Skeletal muscle tissue (tissue), 4 donors: ENCODE data around the gene KCNK4. TPM values are rescaled to one million over a fixed set of nuclear protein-coding genes. Genes with fewer than 3 reads are reported as not detected.
"Not testable (repeated sequence)": the region's sequence is repeated elsewhere in the genome, so short reads cannot be mapped to it uniquely, and the experiment has no call there.

ENCODE experiments used
- H3K27ac ChIP-seq: one replicate; pipeline ENCODE4 v1.7.0; 2013; ENCODE audit warnings: mild to moderate bottlenecking, low read depth, low read length, inconsistent platforms
- H3K27me3 ChIP-seq, 3 donors: one replicate each; pipeline ENCODE4 v1.7.0; 2013; ENCODE audit warnings: low read length in 3 of 3; ENCODE audit not compliant: control insufficient read depth in 3 of 3, insufficient read depth in 3 of 3
- H3K36me3 ChIP-seq, 3 donors: one replicate each; pipeline ENCODE4 v1.7.0; 2013; ENCODE audit warnings: low read length in 3 of 3; ENCODE audit not compliant: control insufficient read depth in 3 of 3, insufficient read depth in 3 of 3
- H3K4me1 ChIP-seq, 3 donors: one replicate each; pipeline ENCODE4 v1.7.0; 2013; ENCODE audit warnings: low read length in 3 of 3, mild to moderate bottlenecking in 3 of 3; ENCODE audit not compliant: control insufficient read depth in 3 of 3, insufficient read depth in 3 of 3
- H3K4me3 ChIP-seq, 3 donors: one replicate each; pipeline ENCODE4 v1.7.0; 2013; ENCODE audit warnings: low read length in 3 of 3
- H3K9ac ChIP-seq, 3 donors: one replicate each; pipeline ENCODE4 v1.7.0; 2013; ENCODE audit warnings: low read length in 3 of 3, mild to moderate bottlenecking in 3 of 3, moderate library complexity in 2 of 3, low read depth in 1 of 3
- H3K9me3 ChIP-seq, 3 donors: one replicate each; pipeline ENCODE4 v1.7.0; 2013; ENCODE audit warnings: low read length in 3 of 3; ENCODE audit not compliant: control insufficient read depth in 3 of 3
- total RNA-seq: library from RNA; depleted of rRNA; stranded (reverse); fragments of >200 nt; gene quantifications from one replicate; pipeline ENCODE4 v1.2.3, GENCODE V29; 2014
- donor health status: Osteomylitis.

KCNK4 gene
- total RNA-seq, 1 donor from 2014 or later = not detected

DNA sequence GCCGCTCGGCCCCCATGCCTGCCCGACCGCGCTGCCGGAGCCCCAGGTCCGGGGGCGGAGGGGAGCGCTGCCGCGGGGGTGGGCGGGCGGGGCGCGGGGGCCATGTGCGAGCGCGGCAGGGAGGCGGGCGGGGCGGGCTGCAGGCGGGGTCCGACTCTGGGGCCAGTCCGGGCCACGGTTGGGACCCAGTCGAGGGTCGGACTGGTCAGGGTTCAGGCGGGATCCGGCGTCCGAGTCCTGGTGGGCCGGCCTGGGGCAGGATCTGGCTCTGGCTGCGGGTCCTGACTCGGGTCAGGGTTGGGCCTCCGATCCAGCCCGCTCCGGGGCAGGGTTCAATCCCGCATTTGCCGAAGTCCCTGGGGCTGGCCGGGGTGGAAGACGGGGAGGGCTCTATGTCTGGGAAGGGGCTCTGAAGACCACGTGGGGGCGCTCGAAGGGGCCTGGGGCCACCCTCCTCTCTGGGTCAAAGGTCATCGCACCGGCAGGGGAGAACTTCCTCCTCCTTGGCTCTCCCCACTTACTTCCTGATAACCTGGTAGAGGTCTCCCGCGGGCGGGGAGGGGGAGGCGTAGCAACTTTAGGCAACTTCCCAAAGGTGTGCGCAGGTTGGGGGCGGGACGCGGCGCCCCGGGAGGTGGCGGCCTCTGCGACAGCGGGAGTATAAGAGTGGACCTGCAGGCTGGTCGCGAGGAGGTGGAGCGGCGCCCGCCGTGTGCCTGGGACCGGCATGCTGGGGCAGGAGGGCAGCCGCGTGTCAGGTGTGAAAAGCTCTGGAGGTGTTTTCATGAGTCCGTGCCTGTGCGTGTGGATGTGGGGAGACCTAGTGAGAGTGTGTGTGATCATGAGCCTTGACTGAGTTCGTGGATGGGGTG is 14.8 kb downstream of the KCNK4 start:
- Histone ChIP-seq H3K9me3 (no peaks in the 10 kb centered on the region), H3K27me3 (peaks cover 0 to 15% (median 9%) of the 10 kb centered on the region in 3 donors), H3K36me3 (peaks cover 3 to 4% (median 4%) of the 10 kb centered on the region in 3 donors), H3K4me3 (peak overlapping the region; percentile 68 to 86 (median 84)), H3K4me1 (peaks cover 16 to 29% (median 25%) of the 10 kb centered on the region in 3 donors), H3K9ac (peak overlapping the region; percentile 63 to 86 (median 80)), H3K27ac (peak overlapping the region; percentile 71)

DNA sequence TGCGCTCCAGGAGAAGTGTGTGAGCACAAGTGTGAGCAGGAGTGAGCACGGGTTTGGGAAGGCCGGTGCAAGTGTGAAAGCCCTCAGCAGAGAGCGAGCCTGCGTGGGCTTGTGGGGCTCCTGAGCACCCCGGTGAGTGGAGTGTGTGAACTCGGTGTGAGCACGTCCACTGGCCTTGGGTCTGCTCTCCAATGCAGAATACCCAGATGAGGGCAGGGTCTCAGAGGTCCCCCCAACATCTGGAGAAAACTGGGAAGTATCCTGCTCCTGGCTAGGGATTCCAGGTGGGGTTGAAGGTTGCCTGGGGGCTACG is 15.4 kb downstream of the KCNK4 start:
- H3K36me3 ChIP-seq = peaks cover 3 to 4% (median 4%) of the 10 kb centered on the region in 3 donors
- H3K27me3 ChIP-seq = peaks cover 0 to 14% (median 8%) of the 10 kb centered on the region in 3 donors
- peaks cover 15 to 28% (median 25%) of the 10 kb centered on the region in 3 donors for H3K4me1 ChIP-seq
- H3K9me3 ChIP-seq = no peaks in the 10 kb centered on the region
- peak overlapping the region; percentile 68 to 86 (median 84) for H3K4me3 ChIP-seq
- H3K9ac ChIP-seq = peak overlapping the region; percentile 25 to 86 (median 63)
- H3K27ac ChIP-seq = peak overlapping the region; percentile 71

DNA sequence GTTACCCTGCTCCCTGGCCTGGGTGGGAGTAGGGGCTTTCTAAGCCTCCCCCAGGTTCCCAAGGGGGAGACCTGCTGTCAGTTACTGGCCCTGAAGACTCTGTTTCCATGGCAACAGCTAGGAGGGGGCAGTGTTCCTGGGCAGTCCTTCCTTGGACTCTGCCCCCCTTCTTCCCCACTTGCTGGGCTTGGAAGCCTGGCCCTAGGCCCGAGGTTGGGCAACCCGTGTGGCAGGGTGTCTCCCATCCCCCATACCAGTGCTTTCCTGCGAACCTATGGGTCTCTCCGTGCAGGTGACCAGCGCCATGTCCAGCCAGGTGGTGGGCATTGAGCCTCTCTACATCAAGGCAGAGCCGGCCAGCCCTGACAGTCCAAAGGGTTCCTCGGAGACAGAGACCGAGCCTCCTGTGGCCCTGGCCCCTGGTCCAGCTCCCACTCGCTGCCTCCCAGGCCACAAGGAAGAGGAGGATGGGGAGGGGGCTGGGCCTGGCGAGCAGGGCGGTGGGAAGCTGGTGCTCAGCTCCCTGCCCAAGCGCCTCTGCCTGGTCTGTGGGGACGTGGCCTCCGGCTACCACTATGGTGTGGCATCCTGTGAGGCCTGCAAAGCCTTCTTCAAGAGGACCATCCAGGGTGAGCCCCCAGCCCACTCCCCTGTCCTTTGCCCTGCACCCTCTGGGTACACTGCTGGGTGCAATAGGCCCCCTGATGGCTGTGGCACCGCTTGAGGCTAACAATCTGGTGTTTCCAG is 15.9 kb downstream of the KCNK4 start:
- no peak overlapping the region for H3K27ac ChIP-seq
- H3K4me3 ChIP-seq = peak overlapping the region in 2 of 3 donors; percentile 84 to 86
- peak overlapping the region; percentile 25 to 86 (median 63) for H3K9ac ChIP-seq
- no peaks in the 10 kb centered on the region for H3K9me3 ChIP-seq
- H3K27me3 ChIP-seq = peaks cover 0 to 9% (median 4%) of the 10 kb centered on the region in 3 donors
- H3K4me1 ChIP-seq = peaks cover 15 to 28% (median 25%) of the 10 kb centered on the region in 3 donors
- peaks cover 3 to 4% (median 4%) of the 10 kb centered on the region in 3 donors for H3K36me3 ChIP-seq

DNA sequence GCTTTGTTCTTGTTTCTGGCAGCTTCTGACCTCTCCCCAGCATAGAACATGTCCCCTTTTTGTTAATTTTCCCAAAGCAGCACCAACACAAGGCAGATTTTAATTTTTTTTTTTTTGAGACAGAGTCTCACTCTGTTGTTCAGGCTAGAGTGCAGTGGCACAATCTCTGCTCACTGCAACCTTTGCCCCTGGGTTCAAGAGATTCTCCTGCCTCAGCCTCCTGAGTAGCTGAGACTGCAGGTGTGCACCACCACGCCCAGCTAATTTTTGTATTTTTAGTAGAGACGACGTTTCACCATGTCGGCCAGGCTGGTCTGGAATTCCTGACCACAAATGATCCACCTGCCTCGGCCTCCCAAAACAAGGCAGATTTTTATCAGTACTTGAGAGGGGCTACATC is 16.7 kb downstream of the KCNK4 start:
- not testable (repeated sequence) for H3K4me3 ChIP-seq, H3K36me3 ChIP-seq, H3K9ac ChIP-seq, H3K27me3 ChIP-seq, H3K27ac ChIP-seq, H3K9me3 ChIP-seq
- peaks cover 19 to 34% (median 31%) of the 10 kb centered on the region in 3 donors for H3K4me1 ChIP-seq

DNA sequence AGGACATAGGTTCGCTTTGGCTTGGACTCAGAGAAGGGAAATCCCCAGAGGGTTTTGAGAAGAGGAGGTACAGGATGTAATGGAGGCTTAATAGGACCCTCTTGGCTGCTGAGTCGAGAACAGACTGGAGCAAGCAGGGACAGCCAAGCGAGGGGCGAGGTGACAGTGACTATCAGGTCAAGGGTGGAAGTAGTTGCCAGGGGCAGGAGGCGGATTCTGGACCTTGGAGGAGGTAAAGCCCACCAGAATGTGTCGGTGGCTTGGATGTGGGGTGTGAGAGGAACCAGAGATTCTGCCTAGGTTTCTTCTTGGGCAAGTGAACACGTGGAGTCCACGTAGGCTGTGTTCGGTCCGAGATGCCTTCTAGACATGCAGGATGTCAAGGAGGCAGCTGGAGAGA is 21.8 kb downstream of the KCNK4 start:
- H3K4me1 ChIP-seq = peaks cover 28 to 47% (median 37%) of the 10 kb centered on the region in 3 donors
- no peaks in the 10 kb centered on the region for H3K27me3 ChIP-seq
- H3K4me3 ChIP-seq = no peak overlapping the region
- H3K9ac ChIP-seq = peak overlapping the region in 2 of 3 donors; percentile 45 to 76
- peak overlapping the region; percentile 78 for H3K27ac ChIP-seq
- H3K36me3 ChIP-seq = peaks cover 12 to 21% (median 17%) of the 10 kb centered on the region in 3 donors
- H3K9me3 ChIP-seq = no peaks in the 10 kb centered on the region

DNA sequence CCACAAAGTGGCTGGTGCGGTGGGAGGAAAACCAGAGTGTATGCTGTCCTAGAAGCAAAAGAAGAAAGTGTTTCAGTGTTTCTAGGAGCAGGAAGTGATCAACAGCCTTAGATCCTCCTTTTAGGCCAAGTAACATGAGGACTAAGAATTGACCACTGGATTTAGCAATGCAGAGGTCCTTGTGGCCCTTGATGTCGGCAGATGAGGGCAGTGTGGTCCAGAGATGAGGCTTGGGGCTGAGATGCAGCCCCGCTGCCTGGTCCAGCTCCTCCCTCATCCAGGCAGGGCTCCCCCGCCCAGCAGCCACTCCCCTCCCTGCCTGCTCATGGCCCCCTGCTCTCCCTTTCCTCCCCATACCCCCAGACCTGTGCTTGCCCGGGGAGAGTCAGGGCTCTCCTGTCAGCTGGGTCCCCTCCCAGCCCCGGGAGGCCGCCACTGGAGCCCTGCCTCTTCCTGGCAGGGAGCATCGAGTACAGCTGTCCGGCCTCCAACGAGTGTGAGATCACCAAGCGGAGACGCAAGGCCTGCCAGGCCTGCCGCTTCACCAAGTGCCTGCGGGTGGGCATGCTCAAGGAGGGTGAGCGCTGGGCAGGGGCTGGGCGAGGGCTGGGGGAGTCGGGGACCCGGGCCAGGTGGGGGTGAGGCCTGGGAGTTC is 22.5 kb downstream of the KCNK4 start:
- peaks cover 28 to 47% (median 37%) of the 10 kb centered on the region in 3 donors for H3K4me1 ChIP-seq
- peak overlapping the region; percentile 78 for H3K27ac ChIP-seq
- peak overlapping the region in 2 of 3 donors; percentile 24 to 27 for H3K4me3 ChIP-seq
- no peaks in the 10 kb centered on the region for H3K27me3 ChIP-seq
- no peaks in the 10 kb centered on the region for H3K9me3 ChIP-seq
- H3K36me3 ChIP-seq = peaks cover 12 to 21% (median 17%) of the 10 kb centered on the region in 3 donors
- peak overlapping the region; percentile 60 to 76 (median 65) for H3K9ac ChIP-seq

DNA sequence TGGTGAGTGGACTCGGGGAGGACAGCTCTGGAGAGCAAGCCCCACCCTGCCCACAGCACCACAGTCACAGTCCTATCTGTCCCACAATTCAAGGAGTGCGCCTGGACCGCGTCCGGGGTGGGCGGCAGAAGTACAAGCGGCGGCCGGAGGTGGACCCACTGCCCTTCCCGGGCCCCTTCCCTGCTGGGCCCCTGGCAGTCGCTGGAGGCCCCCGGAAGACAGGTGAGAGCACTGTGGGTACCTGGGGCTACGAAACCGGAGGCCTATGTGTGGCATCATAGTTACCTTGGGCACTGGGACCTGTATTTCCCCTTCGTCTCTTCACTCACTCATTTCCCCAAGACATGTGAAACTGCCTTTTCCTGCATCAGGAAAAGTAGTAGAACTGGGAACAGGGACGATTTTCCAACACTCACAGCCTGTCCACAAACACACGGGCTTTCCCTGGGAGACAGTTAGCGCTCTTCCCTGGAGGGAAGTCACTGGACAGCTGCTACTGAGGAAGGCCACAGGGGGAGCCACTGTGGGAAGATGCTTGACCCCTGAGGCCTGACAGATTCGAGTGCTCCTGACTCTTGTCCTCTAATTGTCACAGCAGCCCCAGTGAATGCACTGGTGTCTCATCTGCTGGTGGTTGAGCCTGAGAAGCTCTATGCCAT is 23.2 kb downstream of the KCNK4 start:
- H3K4me1 ChIP-seq = peaks cover 34 to 52% (median 42%) of the 10 kb centered on the region in 3 donors
- H3K27ac ChIP-seq = peak overlapping the region; percentile 78
- no peaks in the 10 kb centered on the region for H3K9me3 ChIP-seq
- H3K4me3 ChIP-seq = peak overlapping the region in 2 of 3 donors; percentile 24 to 27
- peak overlapping the region; percentile 60 to 76 (median 65) for H3K9ac ChIP-seq
- H3K27me3 ChIP-seq = no peaks in the 10 kb centered on the region
- peaks cover 12 to 21% (median 17%) of the 10 kb centered on the region in 3 donors for H3K36me3 ChIP-seq

DNA sequence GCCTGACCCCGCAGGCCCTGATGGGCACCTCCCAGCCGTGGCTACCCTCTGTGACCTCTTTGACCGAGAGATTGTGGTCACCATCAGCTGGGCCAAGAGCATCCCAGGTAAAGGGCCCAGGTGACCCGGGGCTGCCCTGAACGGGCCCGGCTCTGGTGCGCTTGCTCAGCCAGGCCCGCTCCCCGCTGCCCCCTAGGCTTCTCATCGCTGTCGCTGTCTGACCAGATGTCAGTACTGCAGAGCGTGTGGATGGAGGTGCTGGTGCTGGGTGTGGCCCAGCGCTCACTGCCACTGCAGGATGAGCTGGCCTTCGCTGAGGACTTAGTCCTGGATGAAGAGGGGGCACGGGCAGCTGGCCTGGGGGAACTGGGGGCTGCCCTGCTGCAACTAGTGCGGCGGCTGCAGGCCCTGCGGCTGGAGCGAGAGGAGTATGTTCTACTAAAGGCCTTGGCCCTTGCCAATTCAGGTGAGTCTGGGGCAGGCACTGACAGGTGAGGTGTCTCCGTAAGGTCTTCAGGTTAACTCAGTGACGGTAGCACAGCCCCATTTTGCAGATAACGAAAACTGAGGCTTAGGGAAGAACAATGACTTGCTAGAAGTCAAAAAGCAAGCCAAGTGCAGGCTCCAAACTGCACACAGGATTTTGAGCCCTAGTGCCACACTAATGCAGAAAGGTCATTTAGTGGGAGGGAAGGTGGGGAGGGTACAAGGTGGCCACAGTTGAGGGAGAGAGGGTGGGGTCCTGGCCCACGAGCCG is 23.9 kb downstream of the KCNK4 start:
- Histone ChIP-seq H3K36me3 (peaks cover 12 to 21% (median 17%) of the 10 kb centered on the region in 3 donors), H3K27ac (no peak overlapping the region)

More for the DNA sequence above, 23.9 kb downstream of the KCNK4 start:
- Histone ChIP-seq H3K27me3 (no peaks in the 10 kb centered on the region), H3K9me3 (no peaks in the 10 kb centered on the region), H3K9ac (peak overlapping the region in 1 of 3 donors; percentile 76), H3K4me1 (peaks cover 36 to 56% (median 45%) of the 10 kb centered on the region in 3 donors), H3K4me3 (no peak overlapping the region)
